GM20431 (cell line): ENCODE results near the gene BNIP3.

Experiments
- in situ Hi-C: fragments of 300-500 bp; cut with MseI, MboI; formaldehyde crosslinking; loops from one replicate; pipeline ENCODE4 v1.15.0; 2020; ENCODE audit warnings: low sequenced_read_pairs; ENCODE audit not compliant: unreplicated experiment

The BNIP3 gene

GRCh38 chr10:131979821-131980270, 1.9 kb downstream of the BNIP3 start:
- in situ Hi-C loops = no loop called here

- in situ Hi-C loops = no loop called here
These were observed 2.4 kb downstream of the BNIP3 start for GRCh38 chr10:131979336-131979735.

- in situ Hi-C loops = no loop called here
These were observed 2.9 kb downstream of the BNIP3 start for GRCh38 chr10:131978851-131979250.

- in situ Hi-C loops = no loop called here
These were observed 3.4 kb downstream of the BNIP3 start for GRCh38 chr10:131978366-131978765.

- in situ Hi-C loops = no loop called here
These were observed 4.2 kb downstream of the BNIP3 start for GRCh38 chr10:131977323-131978096.

GRCh38 chr10:131975796-131976195, 5.9 kb downstream of the BNIP3 start:
- in situ Hi-C loops = no loop called here

- in situ Hi-C loops = no loop called here
These were observed 6.7 kb downstream of the BNIP3 start for GRCh38 chr10:131975003-131975402.

GRCh38 chr10:131974034-131974817, 7.5 kb downstream of the BNIP3 start:
- in situ Hi-C loops = no loop called here

- in situ Hi-C loops = no loop called here
These were observed 8.4 kb downstream of the BNIP3 start for GRCh38 chr10:131973160-131973951.

GRCh38 chr10:131972474-131973071, 9.2 kb downstream of the BNIP3 start:
- in situ Hi-C loops = no loop called here

GRCh38 chr10:131971591-131971990, 10.1 kb downstream of the BNIP3 start:
- in situ Hi-C loops = no loop called here

GRCh38 chr10:131970946-131971345, 10.8 kb downstream of the BNIP3 start:
- in situ Hi-C loops = no loop called here

GRCh38 chr10:131968949-131969348, 12.8 kb downstream of the BNIP3 start:
- in situ Hi-C loops = no loop called here

- in situ Hi-C loops = no loop called here
These were observed 17.4 kb downstream of the BNIP3 start for GRCh38 chr10:131964298-131964697.

- in situ Hi-C loops = no loop called here
These were observed 17.9 kb downstream of the BNIP3 start for GRCh38 chr10:131963811-131964210.

- in situ Hi-C loops = no loop called here
These were observed 18.4 kb downstream of the BNIP3 start for GRCh38 chr10:131963350-131963749.

GRCh38 chr10:131961777-131962662, 19.7 kb downstream of the BNIP3 start:
- in situ Hi-C loops = no loop called here

- in situ Hi-C loops = no loop called here
These were observed 20.5 kb downstream of the BNIP3 start for GRCh38 chr10:131961047-131961776.

- in situ Hi-C loops = no loop called here
These were observed 21.1 kb downstream of the BNIP3 start for GRCh38 chr10:131960631-131961046.
